K562 (cell line): ENCODE data around the gene KPNA4. TPM values are rescaled to one million over a fixed set of nuclear protein-coding genes. Genes with fewer than 3 reads are reported as not detected.

Source experiments
- ATAC-seq: fragments of 200-7000 bp; cut with Tn5 transposase; 3 replicates; pipeline ENCODE4 v1.9.1; 2020; ENCODE audit warnings: moderate library complexity
- BruUV-seq: library from RNA; stranded (reverse); fragments of 400-500 nt; replicated peaks from 2 replicates; lab custom pipeline; 2021; lab: Mats Ljungman, UMichigan
- CTCF ChIA-PET: fragments of 300-600 bp; formaldehyde crosslinking; extraction: SDS; loops from one replicate; lab custom pipeline; 2021; ENCODE audit warnings: low intra/inter-chr PET ratio; lab: Yijun Ruan, JAX
- POLR2A ChIA-PET: fragments of 300-600, 350-650 bp; sonication (Branson Sonifier 250); formaldehyde crosslinking; extraction: SDS; loops from one replicate; lab custom pipeline; 2021; ENCODE audit warnings: antibody characterized with exemption, inconsistent platforms; lab: Yijun Ruan, JAX
- DNase-seq, 4 experiments: peaks; one replicate each; pipeline versions ENCODE4 v3.0.0 to v3.0.0-alpha.2; 2011 to 2018; ENCODE audit warnings: low spot score in 3 of 4, mixed read lengths in 3 of 4; ENCODE audit errors: extremely low read depth in 1 of 4
- FAIRE-seq: peaks from 2 replicates; lab custom pipeline; 2011; peaks lifted over from hg19 to GRCh38; lab: Jason Lieb, UNC
- H2AFZ ChIP-seq: 2 replicates; pipeline ENCODE4 v1.6.0; 2011; ENCODE audit warnings: low read depth, low read length, control low read depth, inconsistent platforms
- H3K27ac ChIP-seq: fragments of 200-600 bp; 3 replicates; pipeline ENCODE4 v1.8.0; 2011; ENCODE audit warnings: low read depth, mild to moderate bottlenecking, control low read depth, inconsistent platforms, low read length, moderate library complexity, mixed read lengths; ENCODE audit errors: extremely low read depth
- H3K27me3 ChIP-seq, 2 experiments: fragments of 300-600 bp in 1 of 2; 2 replicates in 1 of 2; 3 replicates in 1 of 2; pipeline versions ENCODE4 v1.6.0 to v1.8.0; 2011; ENCODE audit warnings: inconsistent platforms in 2 of 2, low read length in 2 of 2, mild to moderate bottlenecking in 1 of 2, mixed read lengths in 1 of 2, moderate library complexity in 1 of 2; ENCODE audit not compliant: control insufficient read depth in 2 of 2, insufficient read depth in 2 of 2
- H3K36me3 ChIP-seq: fragments of 300-600 bp; 3 replicates; pipeline ENCODE4 v1.8.0; 2011; ENCODE audit warnings: mild to moderate bottlenecking, low read length, inconsistent platforms; ENCODE audit not compliant: control insufficient read depth, insufficient read depth
- H3K4me1 ChIP-seq, 2 experiments: fragments of 200-600 bp in 1 of 2; replicated peaks in 1 of 2; 2 replicates in 1 of 2; 3 replicates in 1 of 2; pipeline versions ENCODE4 v1.5.1 to v1.8.0; 2011; ENCODE audit warnings: inconsistent platforms in 2 of 2, low read length in 2 of 2, mild to moderate bottlenecking in 1 of 2, mixed read lengths in 1 of 2, moderate library complexity in 1 of 2; ENCODE audit not compliant: control insufficient read depth in 2 of 2, insufficient read depth in 2 of 2
- H3K4me2 ChIP-seq: 2 replicates; pipeline ENCODE4 v1.6.1; 2011; ENCODE audit warnings: low read length, control low read depth, inconsistent platforms, mixed read lengths; ENCODE audit not compliant: insufficient read depth
- H3K4me3 ChIP-seq: fragments of 200-600 bp; sonication (generic), shearing (Covaris generic); 2 replicates; pipeline ENCODE4 v1.5.1; 2016; ENCODE audit warnings: control low read depth, inconsistent platforms
- H3K79me2 ChIP-seq: fragments of 200-600 bp; 3 replicates; pipeline ENCODE4 v1.8.0; 2011; ENCODE audit warnings: low read length, inconsistent platforms; ENCODE audit not compliant: control insufficient read depth, insufficient read depth
- H3K9ac ChIP-seq, 2 experiments: 2 replicates each; pipeline versions ENCODE4 v1.6.0 to v1.6.1; 2011; ENCODE audit warnings: low read depth in 2 of 2, low read length in 2 of 2, control low read depth in 1 of 2, inconsistent platforms in 1 of 2, mild to moderate bottlenecking in 1 of 2, mixed read lengths in 1 of 2; ENCODE audit not compliant: insufficient read depth in 1 of 2
- H3K9me1 ChIP-seq: one replicate; pipeline ENCODE4 v1.6.0; 2011; ENCODE audit warnings: inconsistent platforms, mild to moderate bottlenecking, low read length, moderate library complexity; ENCODE audit not compliant: control insufficient read depth, insufficient read depth
- H3K9me3 ChIP-seq: replicated peaks from 2 replicates; pipeline ENCODE4 v1.5.1; 2011; ENCODE audit warnings: low read depth, low read length, inconsistent platforms; ENCODE audit not compliant: control insufficient read depth, insufficient read depth
- H4K20me1 ChIP-seq: replicated peaks from 2 replicates; pipeline ENCODE4 v1.6.1; 2011; ENCODE audit warnings: low read length, inconsistent platforms, mixed read lengths; ENCODE audit not compliant: control insufficient read depth, insufficient read depth
- ARHGAP35 ChIP-seq: fragments of 450-650 bp; IDR thresholded peaks from 2 replicates; pipeline ENCODE4 v1.6.1; 2018; ENCODE audit not compliant: partially characterized antibody
- ARID1B ChIP-seq: fragments of 450-650 bp; IDR thresholded peaks from 2 replicates; pipeline ENCODE4 v1.6.1; 2016; ENCODE audit warnings: antibody characterized with exemption, mild to moderate bottlenecking, inconsistent platforms
- CBFA2T2 ChIP-seq: fragments of 450-650 bp; conservative IDR thresholded peaks from 2 replicates; pipeline ENCODE4 v1.6.1; 2017; ENCODE audit warnings: mild to moderate bottlenecking
- CXXC5 ChIP-seq: fragments of 250-450 bp; sonication (Bioruptor Pico); IDR thresholded peaks from 2 replicates; pipeline ENCODE4 v1.8.0; 2022; ENCODE audit warnings: inconsistent platforms, mild to moderate bottlenecking, moderate library complexity
- DNMT1 ChIP-seq: fragments of 450-650 bp; IDR thresholded peaks from 2 replicates; pipeline ENCODE4 v1.6.1; 2016; ENCODE audit warnings: antibody characterized with exemption, mild to moderate bottlenecking
- DPF2 ChIP-seq: fragments of 450-650 bp; IDR thresholded peaks from 2 replicates; pipeline ENCODE4 v1.6.1; 2016
- FOXK2 ChIP-seq, 2 experiments: fragments of 450-650 bp; IDR thresholded peaks in 1 of 2; conservative IDR thresholded peaks in 1 of 2; 2 replicates each; pipeline ENCODE4 v1.6.1; 2016; ENCODE audit warnings: low read depth in 2 of 2, mild to moderate bottlenecking in 1 of 2
- GABPB2 ChIP-seq: fragments of 250-450 bp; sonication (Bioruptor Pico); conservative IDR thresholded peaks from 2 replicates; pipeline ENCODE4 v1.5.1; 2021; ENCODE audit warnings: mild to moderate bottlenecking
- HDAC8 ChIP-seq: fragments of 450-650 bp; IDR thresholded peaks from 2 replicates; pipeline ENCODE4 v1.6.1; 2016; ENCODE audit warnings: mild to moderate bottlenecking, missing genetic modification characterization, moderate library complexity, missing compliant biosample characterization
- HNRNPUL1 ChIP-seq: fragments of 200-400 bp; formaldehyde crosslinking; IDR thresholded peaks from 2 replicates; pipeline ENCODE4 v1.6.1; 2017; ENCODE audit warnings: low read length
- KAT7 ChIP-seq: sonication (generic); formaldehyde crosslinking; IDR thresholded peaks from 2 replicates; pipeline ENCODE4 v1.8.0; 2022; ENCODE audit warnings: missing genetic modification reagents, mild to moderate bottlenecking, borderline replicate concordance
- MEIS2 ChIP-seq: fragments of 450-650 bp; IDR thresholded peaks from 2 replicates; pipeline ENCODE4 v1.6.1; 2014; ENCODE audit warnings: mild to moderate bottlenecking; ENCODE audit not compliant: partially characterized antibody
- MTA2 ChIP-seq: fragments of 450-650 bp; IDR thresholded peaks from 2 replicates; pipeline ENCODE4 v1.6.1; 2016; ENCODE audit warnings: low read depth
- PHF21A ChIP-seq: fragments of 450-650 bp; IDR thresholded peaks from 2 replicates; pipeline ENCODE4 v1.6.1; 2017; ENCODE audit warnings: low read depth, borderline replicate concordance
- RFX7 ChIP-seq: fragments of 250-450 bp; sonication (Bioruptor Pico); IDR thresholded peaks from 2 replicates; pipeline ENCODE4 v1.5.1; 2021; ENCODE audit warnings: mild to moderate bottlenecking
- SMARCA4 ChIP-seq: fragments of 450-650 bp; IDR thresholded peaks from 2 replicates; pipeline ENCODE4 v1.6.1; 2016
- TAL1 ChIP-seq: fragments of 450-650 bp; IDR thresholded peaks from 2 replicates; pipeline ENCODE4 v1.6.1; 2016; ENCODE audit warnings: mild to moderate bottlenecking
- TBP ChIP-seq: optimal IDR thresholded peaks from 2 replicates; pipeline ENCODE3; 2011; ENCODE audit warnings: low read depth, low read length, improper control_type of control experiment
- TCF3 ChIP-seq: sonication (generic); formaldehyde crosslinking; IDR thresholded peaks from 2 replicates; pipeline ENCODE4 v1.4.0; 2020; ENCODE audit warnings: mild to moderate bottlenecking, missing genetic modification reagents
- TEAD2 ChIP-seq: fragments of 450-650 bp; IDR thresholded peaks from 2 replicates; pipeline ENCODE4 v1.6.1; 2016; ENCODE audit warnings: missing genetic modification characterization, control low read depth, missing compliant biosample characterization
- TEAD4 ChIP-seq, 2 experiments: sonication (generic) in 1 of 2; formaldehyde crosslinking in 1 of 2; IDR thresholded peaks; 2 replicates each; pipeline versions ENCODE4 v1.6.1 to v1.8.0; 2012 to 2022; ENCODE audit warnings: borderline replicate concordance in 1 of 2, inconsistent platforms in 1 of 2, low read length in 1 of 2, mild to moderate bottlenecking in 1 of 2, missing genetic modification reagents in 1 of 2
- ZNF583 ChIP-seq: fragments of 250-450 bp; sonication (Bioruptor Pico); IDR thresholded peaks from 2 replicates; pipeline ENCODE4 v1.4.0; 2020
- ZNF695 ChIP-seq: fragments of 450-650 bp; formaldehyde crosslinking; IDR thresholded peaks from 2 replicates; pipeline ENCODE4 v1.4.0; 2020; ENCODE audit warnings: mild to moderate bottlenecking, moderate library complexity
- WGBS: fragments of 100-300 bp; shearing (Covaris generic); methylation state at CpG from one replicate; pipeline ENCODE4 v1.1.6; 2016; ENCODE audit warnings: low coverage, mixed read lengths; ENCODE audit not compliant: insufficient coverage; ENCODE audit errors: missing lambda C conversion rate; 5-methylcytosine and 5-hydroxymethylcytosine counted together
- in situ Hi-C: fragments of 300-500 bp; cut with MboI; formaldehyde crosslinking; loops from 4 replicates; pipeline ENCODE4 v1.15.0; 2018; ENCODE audit warnings: inconsistent platforms, mixed read lengths
- intact Hi-C: fragments of 100-400 bp; cut with micrococcal nuclease; formaldehyde crosslinking; loops from 2 replicates; pipeline ENCODE4 v1.14.2; 2022
- polyA plus RNA-seq, 8 experiments: library from polyadenylated mRNA; depleted of rRNA in 4 of 8; stranded (reverse) in 5 of 8; unstranded in 3 of 8; fragments of >200 nt; fragmentation: Nextera tagmentation in 2 of 8; fragmentation: Illumina TruSeq in 1 of 8; extraction: Ambion mirVana in 2 of 8; extraction: Trizol in 1 of 8; gene quantifications; 2 replicates each; pipeline versions ENCODE4 v1.2.1 to v1.2.3, GENCODE V29; 2011 to 2014; ENCODE audit warnings: inconsistent platforms in 1 of 8, missing spikeins in 1 of 8
- total RNA-seq, 7 experiments: library from RNA; depleted of rRNA in 6 of 7; stranded (reverse); fragments of >200 nt in 6 of 7; fragmentation: Illumina TruSeq in 2 of 7; extraction: Trizol in 2 of 7; gene quantifications; 2 replicates each; pipeline versions ENCODE4 v1.2.1 to v1.2.3, GENCODE V29; 2011 to 2021; ENCODE audit warnings: low replicate concordance in 1 of 7
- TF ChIP-seq, protein P1 (sequence below): sonication (generic); formaldehyde crosslinking; IDR thresholded peaks from 2 replicates; pipeline ENCODE4 v1.8.0; 2022; ENCODE audit warnings: mild to moderate bottlenecking, missing genetic modification reagents
- TF ChIP-seq, protein P2 (sequence below): fragments of 450-650 bp; IDR thresholded peaks from 2 replicates; pipeline ENCODE4 v1.6.1; 2016

The KPNA4 gene
- total and polyA plus RNA-seq, 9 of the 15 experiments (the other 6 are each of a cell fraction or from before 2014, with no cell fraction given): 13.9 to 66.6 (median 34.5) TPM

DNA sequence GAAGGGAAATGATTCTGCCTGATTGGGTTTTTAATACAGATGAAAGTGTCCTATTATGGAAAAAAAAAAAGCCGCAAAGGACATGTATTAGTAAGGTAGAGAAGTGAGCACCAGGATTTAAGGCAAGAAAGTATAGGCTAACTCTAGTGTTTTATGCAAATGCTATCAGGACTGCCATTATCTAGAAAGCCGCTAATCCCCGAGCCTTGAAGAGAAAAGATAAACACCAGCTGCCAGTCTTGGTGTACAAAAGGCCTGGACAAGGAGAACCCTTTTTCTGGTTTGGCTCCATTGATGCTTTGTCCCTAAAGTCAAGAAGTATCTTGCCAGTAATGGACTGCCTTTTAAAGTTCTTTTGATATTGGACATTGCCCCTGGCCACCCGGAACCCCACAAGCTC lies 107.2 kb downstream of the KPNA4 start:
- POLR2A ChIA-PET: interaction anchor here (0.6 to 6.8 kb wide), 3 partner anchors 9 to 713 kb away, joined by 3 to 51 read pairs (median 3); partner anchors contain the start of genes SMC4 and TRIM59
- Histone ChIP-seq H3K27me3 (no peaks in the 10 kb centered on the region), H3K79me2 (no peaks in the 10 kb centered on the region), H2AFZ (no peak overlapping the region), H3K9ac (no peak overlapping the region), H3K27ac (no peak overlapping the region), H3K4me3 (no peak overlapping the region), H3K36me3 (no peaks in the 10 kb centered on the region), H4K20me1 (no peaks in the 10 kb centered on the region), H3K9me1 (no peaks in the 10 kb centered on the region), H3K4me1 (peaks cover 10 to 16% of the 10 kb centered on the region in 2 experiments), H3K4me2 (peak overlapping the region; percentile 23; the same call in 1 of the 2 replicates), H3K9me3 (no peaks in the 10 kb centered on the region)
- CTCF ChIA-PET: no interaction called here
- intact Hi-C loops (no loop called here), in situ Hi-C loops (loop anchor here (25.0 kb wide), 1 partner anchor 571 kb away; no protein-coding TSS in a partner anchor)
- BruUV-seq: no TSS peak
- peak; percentile 34; the same call in 2 of the 3 replicates for ATAC-seq
- DNase-seq: peak in 1 of 4 experiments; percentile 48
- WGBS: 14% methylated on average over 4 of the region's 4 CpGs
- FAIRE-seq: peak; percentile 52
- peak; percentile 42; the same call in 1 of the 2 replicates for TF ChIP-seq SMARCA4
- no peak for TF ChIP-seq HDAC8
- TF ChIP-seq KAT7 (CRISPR knock-in tag): no peak
- TF ChIP-seq, protein P1, sequence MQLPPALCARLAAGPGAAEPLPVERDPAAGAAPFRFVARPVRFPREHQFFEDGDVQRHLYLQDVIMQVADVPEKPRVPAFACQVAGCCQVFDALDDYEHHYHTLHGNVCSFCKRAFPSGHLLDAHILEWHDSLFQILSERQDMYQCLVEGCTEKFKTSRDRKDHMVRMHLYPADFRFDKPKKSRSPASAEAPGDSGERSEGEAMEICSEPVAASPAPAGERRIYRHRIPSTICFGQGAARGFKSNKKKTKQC (CRISPR knock-in tag): no peak
- no peak for TF ChIP-seq GABPB2
- TF ChIP-seq HNRNPUL1: no peak
- TF ChIP-seq CXXC5: peak; percentile 71
- peak; percentile 67 for TF ChIP-seq DPF2
- no peak for TF ChIP-seq ZNF583 (CRISPR knock-in tag)
- peak; percentile 28; the same call in 1 of the 2 replicates for TF ChIP-seq TAL1
- TF ChIP-seq TEAD4 (IDR thresholded peaks at IDR 0.05; ENCODE audit: low read length): peak; percentile 53; the same call in 1 of the 2 replicates
- no peak for TF ChIP-seq TEAD4 (CRISPR knock-in tag; IDR thresholded peaks at IDR 0.05; ENCODE audit: borderline replicate concordance)
- no peak for TF ChIP-seq MEIS2
- TF ChIP-seq TCF3 (CRISPR knock-in tag): peak; percentile 30; the same call in 1 of the 2 replicates
- TF ChIP-seq ARID1B: peak; percentile 63
- TF ChIP-seq TBP: no peak
- no peak for TF ChIP-seq DNMT1
- no peak for TF ChIP-seq TEAD2
- peak in 1 of 2 experiments; percentile 58; a peak in 1 of 4 replicates for TF ChIP-seq FOXK2 (conservative IDR thresholded peaks at IDR 0.05 in 1 of 2, IDR thresholded peaks at IDR 0.05 in 1 of 2; ENCODE audit: low read depth in 2 of 2)
- TF ChIP-seq ZNF695 (CRISPR knock-in tag): no peak
- TF ChIP-seq CBFA2T2: 0 out of 2 replicates have a peak, but pooled peaks have one; percentile 17
- TF ChIP-seq ARHGAP35: no peak
- TF ChIP-seq MTA2: 0 out of 2 replicates have a peak, but pooled peaks have one; percentile 21
- TF ChIP-seq RFX7 (CRISPR knock-in tag): no peak
- TF ChIP-seq, protein P2, sequence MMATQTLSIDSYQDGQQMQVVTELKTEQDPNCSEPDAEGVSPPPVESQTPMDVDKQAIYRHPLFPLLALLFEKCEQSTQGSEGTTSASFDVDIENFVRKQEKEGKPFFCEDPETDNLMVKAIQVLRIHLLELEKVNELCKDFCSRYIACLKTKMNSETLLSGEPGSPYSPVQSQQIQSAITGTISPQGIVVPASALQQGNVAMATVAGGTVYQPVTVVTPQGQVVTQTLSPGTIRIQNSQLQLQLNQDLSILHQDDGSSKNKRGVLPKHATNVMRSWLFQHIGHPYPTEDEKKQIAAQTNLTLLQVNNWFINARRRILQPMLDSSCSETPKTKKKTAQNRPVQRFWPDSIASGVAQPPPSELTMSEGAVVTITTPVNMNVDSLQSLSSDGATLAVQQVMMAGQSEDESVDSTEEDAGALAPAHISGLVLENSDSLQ: peak; percentile 53
- TF ChIP-seq PHF21A: no peak
